Measurements from ENCODE around the gene TMEM108. TPM values are rescaled to one million over a fixed set of nuclear protein-coding genes. Genes with fewer than 3 reads are reported as not detected.

TMEM108 gene
- total RNA-seq, 1 experiment from 2014 or later: not detected

DNA sequence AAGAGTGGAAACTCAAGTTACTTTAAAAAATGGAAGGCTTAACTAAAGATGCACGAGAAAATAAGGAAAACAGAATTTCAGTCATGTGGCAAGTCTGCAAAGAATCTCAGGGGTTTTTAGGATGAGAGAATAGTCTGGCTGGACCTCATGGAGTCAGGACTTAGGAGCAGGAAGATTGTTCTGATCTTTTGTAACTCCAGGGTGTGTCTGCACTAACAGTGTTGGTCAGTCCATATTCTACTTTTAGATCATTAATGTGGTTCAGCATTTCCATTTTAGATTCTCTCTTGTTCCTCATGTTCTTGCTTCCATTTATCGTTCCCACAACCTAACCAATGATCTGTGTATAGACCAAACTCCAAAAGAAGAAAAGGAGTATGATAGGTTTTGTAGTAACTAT is 15.3 kb downstream of the TMEM108 start:
- no peak overlapping the region for H3K4me3 Mint-ChIP-seq (ENCODE audit: unreplicated experiment)
- CTCF ChIA-PET: no interaction called here
- H3K4me1 Mint-ChIP-seq (ENCODE audit: insufficient read depth, unreplicated experiment): no peaks in the 10 kb centered on the region
- H3K27me3 Mint-ChIP-seq (ENCODE audit: insufficient read depth, unreplicated experiment): peaks cover 62% of the 10 kb centered on the region
- no TSS peak for BruUV-seq (replicated peaks)
- TF ChIP-seq, protein P1, sequence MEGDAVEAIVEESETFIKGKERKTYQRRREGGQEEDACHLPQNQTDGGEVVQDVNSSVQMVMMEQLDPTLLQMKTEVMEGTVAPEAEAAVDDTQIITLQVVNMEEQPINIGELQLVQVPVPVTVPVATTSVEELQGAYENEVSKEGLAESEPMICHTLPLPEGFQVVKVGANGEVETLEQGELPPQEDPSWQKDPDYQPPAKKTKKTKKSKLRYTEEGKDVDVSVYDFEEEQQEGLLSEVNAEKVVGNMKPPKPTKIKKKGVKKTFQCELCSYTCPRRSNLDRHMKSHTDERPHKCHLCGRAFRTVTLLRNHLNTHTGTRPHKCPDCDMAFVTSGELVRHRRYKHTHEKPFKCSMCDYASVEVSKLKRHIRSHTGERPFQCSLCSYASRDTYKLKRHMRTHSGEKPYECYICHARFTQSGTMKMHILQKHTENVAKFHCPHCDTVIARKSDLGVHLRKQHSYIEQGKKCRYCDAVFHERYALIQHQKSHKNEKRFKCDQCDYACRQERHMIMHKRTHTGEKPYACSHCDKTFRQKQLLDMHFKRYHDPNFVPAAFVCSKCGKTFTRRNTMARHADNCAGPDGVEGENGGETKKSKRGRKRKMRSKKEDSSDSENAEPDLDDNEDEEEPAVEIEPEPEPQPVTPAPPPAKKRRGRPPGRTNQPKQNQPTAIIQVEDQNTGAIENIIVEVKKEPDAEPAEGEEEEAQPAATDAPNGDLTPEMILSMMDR (IDR thresholded peaks at IDR 0.05; ENCODE audit: unreplicated experiment): no peak
- no peaks in the 10 kb centered on the region for H3K9me3 Mint-ChIP-seq (ENCODE audit: unreplicated experiment)
- intact Hi-C loops (cut with micrococcal nuclease): no loop called here
- H3K36me3 Mint-ChIP-seq (ENCODE audit: insufficient read depth, unreplicated experiment): no peaks in the 10 kb centered on the region
- POLR2A ChIA-PET: no interaction called here
- H3K27ac Mint-ChIP-seq (ENCODE audit: low read depth, unreplicated experiment): no peak overlapping the region
- no peak for DNase-seq (ENCODE audit: unreplicated experiment)

DNA sequence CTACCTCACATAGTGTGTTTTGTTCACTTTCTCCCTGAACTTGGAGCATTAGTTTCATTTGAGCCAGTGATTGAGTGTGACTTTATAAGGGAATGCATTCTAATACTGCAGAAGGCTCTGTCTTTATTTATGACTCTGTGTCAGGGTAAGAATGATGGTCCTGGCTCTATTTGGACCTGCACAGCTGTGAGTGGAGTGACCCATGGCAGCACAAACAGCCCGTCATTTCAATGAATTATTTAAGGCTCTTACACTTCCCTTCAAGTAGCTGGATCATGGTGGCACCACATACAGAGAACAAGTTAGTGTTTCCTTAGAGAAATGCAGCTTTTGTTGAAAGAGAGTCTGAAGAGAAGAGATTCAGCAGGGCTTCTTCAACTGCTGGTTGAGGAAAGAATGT is 16.4 kb downstream of the TMEM108 start:
- DNase-seq (ENCODE audit: unreplicated experiment): no peak
- H3K36me3 Mint-ChIP-seq (ENCODE audit: insufficient read depth, unreplicated experiment): no peaks in the 10 kb centered on the region
- CTCF ChIA-PET: interaction anchor here (1.9 kb wide), 1 partner anchor 13 kb away, joined by 7 read pairs; no protein-coding TSS in a partner anchor
- no peaks in the 10 kb centered on the region for H3K4me1 Mint-ChIP-seq (ENCODE audit: insufficient read depth, unreplicated experiment)
- H3K27ac Mint-ChIP-seq (ENCODE audit: low read depth, unreplicated experiment): no peak overlapping the region
- POLR2A ChIA-PET: no interaction called here
- intact Hi-C loops (cut with micrococcal nuclease): no loop called here
- TF ChIP-seq, protein P1 (IDR thresholded peaks at IDR 0.05; ENCODE audit: unreplicated experiment): no peak
- BruUV-seq (replicated peaks): no TSS peak
- no peaks in the 10 kb centered on the region for H3K9me3 Mint-ChIP-seq (ENCODE audit: unreplicated experiment)
- H3K27me3 Mint-ChIP-seq (ENCODE audit: insufficient read depth, unreplicated experiment): peaks cover 51% of the 10 kb centered on the region
- H3K4me3 Mint-ChIP-seq (ENCODE audit: unreplicated experiment): no peak overlapping the region

DNA sequence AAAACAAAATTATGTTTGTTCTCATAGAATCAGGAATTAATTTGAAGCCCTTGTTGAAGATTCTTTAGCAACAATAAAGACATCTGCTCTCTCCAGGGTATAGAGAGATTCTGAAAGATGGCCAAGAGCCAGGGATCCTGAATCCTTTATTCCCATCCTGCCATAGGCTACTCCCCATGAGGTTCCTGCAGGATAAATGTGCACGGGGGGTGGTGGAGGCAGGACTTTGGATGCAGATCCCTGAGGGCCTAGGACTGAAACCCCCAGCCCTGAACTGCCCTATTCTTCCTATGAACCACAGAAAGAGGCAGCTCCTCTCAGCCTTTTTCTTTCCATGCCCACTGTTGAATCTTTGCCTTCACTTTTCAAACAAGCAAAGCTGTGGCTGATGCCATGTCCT is 17.1 kb downstream of the TMEM108 start:
- Mint-ChIP-seq H3K36me3 (ENCODE audit: insufficient read depth, unreplicated experiment) (no peaks in the 10 kb centered on the region), H3K27me3 (ENCODE audit: insufficient read depth, unreplicated experiment) (peaks cover 44% of the 10 kb centered on the region), H3K9me3 (ENCODE audit: unreplicated experiment) (no peaks in the 10 kb centered on the region), H3K4me1 (ENCODE audit: insufficient read depth, unreplicated experiment) (no peaks in the 10 kb centered on the region), H3K27ac (ENCODE audit: low read depth, unreplicated experiment) (no peak overlapping the region), H3K4me3 (ENCODE audit: unreplicated experiment) (no peak overlapping the region)
- intact Hi-C loops (cut with micrococcal nuclease): no loop called here
- ChIA-PET POLR2A (no interaction called here), CTCF (interaction anchor here (0.6 to 1.9 kb wide), 2 partner anchors 13 to 15 kb away, joined by 3 to 7 read pairs; no protein-coding TSS in a partner anchor)
- no TSS peak for BruUV-seq (replicated peaks)
- no peak for DNase-seq (ENCODE audit: unreplicated experiment)
- TF ChIP-seq, protein P1 (IDR thresholded peaks at IDR 0.05; ENCODE audit: unreplicated experiment): no peak

DNA sequence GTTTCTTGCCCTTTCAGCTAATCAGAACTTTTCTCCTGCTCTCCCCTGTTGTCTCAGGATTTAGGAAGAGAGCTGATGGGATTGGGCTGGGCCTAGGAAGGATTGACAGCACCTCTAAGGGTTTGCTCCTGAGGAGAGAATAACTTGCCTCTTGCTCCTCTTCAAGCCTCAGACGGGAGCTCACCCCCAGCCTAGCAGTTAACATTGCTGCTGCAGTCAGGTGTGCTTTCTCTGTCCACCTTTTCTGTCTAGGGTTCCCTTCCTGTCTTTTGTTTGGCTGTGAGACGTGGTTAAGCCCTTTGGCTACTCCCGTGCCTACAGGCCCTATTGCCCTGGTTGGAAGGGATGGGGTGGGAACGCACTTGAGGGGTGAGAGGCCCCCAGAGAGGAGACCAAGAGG is 20.1 kb downstream of the TMEM108 start:
- intact Hi-C loops (cut with micrococcal nuclease): no loop called here
- CTCF ChIA-PET: interaction anchor here (0.6 kb wide), 1 partner anchor 294 kb away, joined by 3 read pairs; no protein-coding TSS in a partner anchor
- H3K36me3 Mint-ChIP-seq (ENCODE audit: insufficient read depth, unreplicated experiment): no peaks in the 10 kb centered on the region
- no peaks in the 10 kb centered on the region for H3K9me3 Mint-ChIP-seq (ENCODE audit: unreplicated experiment)
- TF ChIP-seq, protein P1 (IDR thresholded peaks at IDR 0.05; ENCODE audit: unreplicated experiment): no peak
- POLR2A ChIA-PET: no interaction called here
- BruUV-seq (replicated peaks): no TSS peak
- no peaks in the 10 kb centered on the region for H3K4me1 Mint-ChIP-seq (ENCODE audit: insufficient read depth, unreplicated experiment)
- peaks cover 41% of the 10 kb centered on the region for H3K27me3 Mint-ChIP-seq (ENCODE audit: insufficient read depth, unreplicated experiment)
- no peak overlapping the region for H3K27ac Mint-ChIP-seq (ENCODE audit: low read depth, unreplicated experiment)
- no peak for DNase-seq (ENCODE audit: unreplicated experiment)
- H3K4me3 Mint-ChIP-seq (ENCODE audit: unreplicated experiment): no peak overlapping the region
